K562 (cell line): ENCODE data around the gene RABEPK. TPM values are rescaled to one million over a fixed set of nuclear protein-coding genes. Genes with fewer than 3 reads are reported as not detected.

Experiments
- ARID2 ChIP-seq: fragments of 450-650 bp; IDR thresholded peaks from 2 replicates; pipeline ENCODE4 v1.6.1; 2017; ENCODE audit warnings: antibody characterized with exemption, mild to moderate bottlenecking
- CAMTA2 ChIP-seq: fragments of 250-450 bp; sonication (Bioruptor Pico); conservative IDR thresholded peaks from 2 replicates; pipeline ENCODE4 v1.5.1; 2022
- CBX5 ChIP-seq: IDR thresholded peaks from 2 replicates; pipeline ENCODE4 v1.6.1; 2014; ENCODE audit warnings: low read depth, borderline replicate concordance
- CHD4 ChIP-seq: fragments of 200-600 bp; sonication (generic); IDR thresholded peaks from 3 replicates; pipeline ENCODE4 v1.6.1; 2012; ENCODE audit warnings: low read depth, mild to moderate bottlenecking, mixed read lengths, low read length, inconsistent platforms; ENCODE audit not compliant: insufficient read depth, insufficient replicate concordance, poor library complexity, severe bottlenecking
- ELF4 ChIP-seq: fragments of 450-650 bp; formaldehyde crosslinking; IDR thresholded peaks from 2 replicates; pipeline ENCODE4 v1.4.0; 2022; ENCODE audit warnings: missing genetic modification characterization
- EWSR1 ChIP-seq: fragments of 450-650 bp; IDR thresholded peaks from 2 replicates; pipeline ENCODE4 v1.6.1; 2018; ENCODE audit warnings: borderline replicate concordance, mild to moderate bottlenecking, low read depth, moderate library complexity; ENCODE audit not compliant: partially characterized antibody
- HDAC2 ChIP-seq: fragments of 450-650 bp; IDR thresholded peaks from 2 replicates; pipeline ENCODE4 v1.6.1; 2016; ENCODE audit warnings: mild to moderate bottlenecking
- MAFG ChIP-seq: fragments of 450-650 bp; conservative IDR thresholded peaks from 2 replicates; pipeline ENCODE4 v1.6.1; 2016; ENCODE audit warnings: missing genetic modification characterization, missing compliant biosample characterization
- MAFK ChIP-seq: IDR thresholded peaks from 2 replicates; pipeline ENCODE4 v1.6.1; 2011; ENCODE audit warnings: low read length, improper control_type of control experiment
- RBM34 ChIP-seq: fragments of 200-400 bp; formaldehyde crosslinking; IDR thresholded peaks from 2 replicates; pipeline ENCODE4 v1.6.1; 2018; ENCODE audit warnings: low read length, borderline replicate concordance; ENCODE audit not compliant: insufficient read depth
- RFX5 ChIP-seq: IDR thresholded peaks from 2 replicates; pipeline ENCODE4 v1.6.1; 2011; ENCODE audit warnings: low read depth, mild to moderate bottlenecking, improper control_type of control experiment, low read length
- ZBTB1 ChIP-seq: sonication (generic); formaldehyde crosslinking; IDR thresholded peaks from 2 replicates; pipeline ENCODE4 v1.8.1; 2023; ENCODE audit warnings: missing genetic modification reagents, low read depth, mild to moderate bottlenecking, borderline replicate concordance
- ZNF197 ChIP-seq: fragments of 200-800 bp; sonication (Bioruptor generic); IDR thresholded peaks from 2 replicates; pipeline ENCODE4 v1.6.1; 2016; ENCODE audit warnings: low read depth, missing genetic modification characterization, missing compliant biosample characterization
- polyA plus RNA-seq, 8 experiments: library from polyadenylated mRNA; depleted of rRNA in 4 of 8; stranded (reverse) in 5 of 8; unstranded in 3 of 8; fragments of >200 nt; fragmentation: Nextera tagmentation in 2 of 8; fragmentation: Illumina TruSeq in 1 of 8; extraction: Ambion mirVana in 2 of 8; extraction: Trizol in 1 of 8; gene quantifications; 2 replicates each; pipeline versions ENCODE4 v1.2.1 to v1.2.3, GENCODE V29; 2011 to 2014; ENCODE audit warnings: inconsistent platforms in 1 of 8, missing spikeins in 1 of 8
- total RNA-seq, 7 experiments: library from RNA; depleted of rRNA in 6 of 7; stranded (reverse); fragments of >200 nt in 6 of 7; fragmentation: Illumina TruSeq in 2 of 7; extraction: Trizol in 2 of 7; gene quantifications; 2 replicates each; pipeline versions ENCODE4 v1.2.1 to v1.2.3, GENCODE V29; 2011 to 2021; ENCODE audit warnings: low replicate concordance in 1 of 7
- TF ChIP-seq, protein P1 (sequence below): fragments of 450-650 bp; IDR thresholded peaks from 2 replicates; pipeline ENCODE4 v1.6.1; 2014; ENCODE audit warnings: low read depth, mild to moderate bottlenecking, moderate library complexity, borderline replicate concordance
- TF ChIP-seq, protein P2 (sequence below): sonication (generic); formaldehyde crosslinking; IDR thresholded peaks from 2 replicates; pipeline ENCODE4 v1.8.1; 2022; ENCODE audit warnings: missing genetic modification reagents
- TF ChIP-seq, protein P3 (sequence below): fragments of 450-650 bp; IDR thresholded peaks from 2 replicates; pipeline ENCODE4 v1.7.1; 2018; ENCODE audit warnings: mild to moderate bottlenecking, low read depth; ENCODE audit not compliant: partially characterized antibody
- TF ChIP-seq, protein P4 (sequence below): fragments of 150-350 bp; IDR thresholded peaks from 2 replicates; pipeline ENCODE4 v1.6.1; 2014; ENCODE audit warnings: low read depth, mild to moderate bottlenecking, low read length, borderline replicate concordance

RABEPK gene
- total and polyA plus RNA-seq, 9 of the 15 experiments (the other 6 are each of a cell fraction or from before 2014, with no cell fraction given): 38.3 to 113 (median 52.8) TPM

DNA sequence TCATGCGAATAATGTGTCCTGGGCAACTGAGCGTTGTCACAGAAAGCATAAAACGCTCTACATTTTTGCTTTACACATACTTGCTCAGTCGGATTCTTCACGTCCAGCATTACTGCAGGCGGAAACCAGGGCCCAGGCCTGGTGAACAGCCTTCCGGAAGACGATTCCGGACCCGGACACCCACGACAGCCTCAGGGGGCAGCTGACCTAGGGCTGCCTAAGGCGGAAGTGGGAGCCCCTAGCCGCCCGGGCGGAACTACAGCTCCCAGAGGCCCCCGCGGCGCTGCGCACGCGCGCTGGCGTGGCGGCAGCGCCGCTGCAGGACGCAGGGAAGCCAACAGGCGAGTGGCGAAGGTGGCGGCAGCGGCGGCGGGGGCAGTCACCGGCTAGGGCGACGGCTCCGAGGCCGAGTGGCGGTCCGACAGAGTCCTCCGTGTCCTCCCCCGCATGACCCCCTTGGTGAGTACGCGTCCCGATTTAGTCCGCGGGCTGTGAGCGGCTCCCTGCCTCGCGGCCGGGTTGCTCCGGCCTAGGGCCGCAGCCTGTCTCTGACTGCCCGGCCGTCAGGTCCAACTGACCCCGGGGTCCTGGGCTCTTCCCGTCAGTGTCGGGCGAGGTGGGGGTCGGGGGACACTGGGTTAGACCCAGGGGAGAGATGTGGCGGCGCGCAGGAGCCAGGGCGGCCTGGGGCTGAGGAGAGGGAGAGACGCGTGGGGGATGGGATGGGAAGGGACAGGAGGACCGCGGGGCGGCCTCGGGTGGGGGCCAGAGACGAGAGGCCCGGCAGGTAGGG lies 61.4 kb downstream of the RABEPK start, which contains the start of gene GAPVD1 (continued):
- TF ChIP-seq CHD4 (no peak), HDAC2 (0 out of 2 replicates have a peak, but pooled peaks have one; percentile 37), RBM34 (no peak), MAFG (tag) (no peak), RFX5 (no peak), ZBTB1 (CRISPR knock-in tag) (no peak), CAMTA2 (CRISPR knock-in tag) (no peak), MAFK (no peak), CBX5 (no peak), ELF4 (CRISPR knock-in tag) (peak; percentile 56), EWSR1 (no peak), ARID2 (no peak), ZNF197 (no peak)
- TF ChIP-seq, protein P1, sequence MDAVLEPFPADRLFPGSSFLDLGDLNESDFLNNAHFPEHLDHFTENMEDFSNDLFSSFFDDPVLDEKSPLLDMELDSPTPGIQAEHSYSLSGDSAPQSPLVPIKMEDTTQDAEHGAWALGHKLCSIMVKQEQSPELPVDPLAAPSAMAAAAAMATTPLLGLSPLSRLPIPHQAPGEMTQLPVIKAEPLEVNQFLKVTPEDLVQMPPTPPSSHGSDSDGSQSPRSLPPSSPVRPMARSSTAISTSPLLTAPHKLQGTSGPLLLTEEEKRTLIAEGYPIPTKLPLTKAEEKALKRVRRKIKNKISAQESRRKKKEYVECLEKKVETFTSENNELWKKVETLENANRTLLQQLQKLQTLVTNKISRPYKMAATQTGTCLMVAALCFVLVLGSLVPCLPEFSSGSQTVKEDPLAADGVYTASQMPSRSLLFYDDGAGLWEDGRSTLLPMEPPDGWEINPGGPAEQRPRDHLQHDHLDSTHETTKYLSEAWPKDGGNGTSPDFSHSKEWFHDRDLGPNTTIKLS: peak; percentile 84
- TF ChIP-seq, protein P2, sequence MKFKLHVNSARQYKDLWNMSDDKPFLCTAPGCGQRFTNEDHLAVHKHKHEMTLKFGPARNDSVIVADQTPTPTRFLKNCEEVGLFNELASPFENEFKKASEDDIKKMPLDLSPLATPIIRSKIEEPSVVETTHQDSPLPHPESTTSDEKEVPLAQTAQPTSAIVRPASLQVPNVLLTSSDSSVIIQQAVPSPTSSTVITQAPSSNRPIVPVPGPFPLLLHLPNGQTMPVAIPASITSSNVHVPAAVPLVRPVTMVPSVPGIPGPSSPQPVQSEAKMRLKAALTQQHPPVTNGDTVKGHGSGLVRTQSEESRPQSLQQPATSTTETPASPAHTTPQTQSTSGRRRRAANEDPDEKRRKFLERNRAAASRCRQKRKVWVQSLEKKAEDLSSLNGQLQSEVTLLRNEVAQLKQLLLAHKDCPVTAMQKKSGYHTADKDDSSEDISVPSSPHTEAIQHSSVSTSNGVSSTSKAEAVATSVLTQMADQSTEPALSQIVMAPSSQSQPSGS: no peak
- TF ChIP-seq, protein P3, sequence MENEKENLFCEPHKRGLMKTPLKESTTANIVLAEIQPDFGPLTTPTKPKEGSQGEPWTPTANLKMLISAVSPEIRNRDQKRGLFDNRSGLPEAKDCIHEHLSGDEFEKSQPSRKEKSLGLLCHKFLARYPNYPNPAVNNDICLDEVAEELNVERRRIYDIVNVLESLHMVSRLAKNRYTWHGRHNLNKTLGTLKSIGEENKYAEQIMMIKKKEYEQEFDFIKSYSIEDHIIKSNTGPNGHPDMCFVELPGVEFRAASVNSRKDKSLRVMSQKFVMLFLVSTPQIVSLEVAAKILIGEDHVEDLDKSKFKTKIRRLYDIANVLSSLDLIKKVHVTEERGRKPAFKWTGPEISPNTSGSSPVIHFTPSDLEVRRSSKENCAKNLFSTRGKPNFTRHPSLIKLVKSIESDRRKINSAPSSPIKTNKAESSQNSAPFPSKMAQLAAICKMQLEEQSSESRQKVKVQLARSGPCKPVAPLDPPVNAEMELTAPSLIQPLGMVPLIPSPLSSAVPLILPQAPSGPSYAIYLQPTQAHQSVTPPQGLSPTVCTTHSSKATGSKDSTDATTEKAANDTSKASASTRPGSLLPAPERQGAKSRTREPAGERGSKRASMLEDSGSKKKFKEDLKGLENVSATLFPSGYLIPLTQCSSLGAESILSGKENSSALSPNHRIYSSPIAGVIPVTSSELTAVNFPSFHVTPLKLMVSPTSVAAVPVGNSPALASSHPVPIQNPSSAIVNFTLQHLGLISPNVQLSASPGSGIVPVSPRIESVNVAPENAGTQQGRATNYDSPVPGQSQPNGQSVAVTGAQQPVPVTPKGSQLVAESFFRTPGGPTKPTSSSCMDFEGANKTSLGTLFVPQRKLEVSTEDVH: peak; percentile 39
- TF ChIP-seq, protein P4, sequence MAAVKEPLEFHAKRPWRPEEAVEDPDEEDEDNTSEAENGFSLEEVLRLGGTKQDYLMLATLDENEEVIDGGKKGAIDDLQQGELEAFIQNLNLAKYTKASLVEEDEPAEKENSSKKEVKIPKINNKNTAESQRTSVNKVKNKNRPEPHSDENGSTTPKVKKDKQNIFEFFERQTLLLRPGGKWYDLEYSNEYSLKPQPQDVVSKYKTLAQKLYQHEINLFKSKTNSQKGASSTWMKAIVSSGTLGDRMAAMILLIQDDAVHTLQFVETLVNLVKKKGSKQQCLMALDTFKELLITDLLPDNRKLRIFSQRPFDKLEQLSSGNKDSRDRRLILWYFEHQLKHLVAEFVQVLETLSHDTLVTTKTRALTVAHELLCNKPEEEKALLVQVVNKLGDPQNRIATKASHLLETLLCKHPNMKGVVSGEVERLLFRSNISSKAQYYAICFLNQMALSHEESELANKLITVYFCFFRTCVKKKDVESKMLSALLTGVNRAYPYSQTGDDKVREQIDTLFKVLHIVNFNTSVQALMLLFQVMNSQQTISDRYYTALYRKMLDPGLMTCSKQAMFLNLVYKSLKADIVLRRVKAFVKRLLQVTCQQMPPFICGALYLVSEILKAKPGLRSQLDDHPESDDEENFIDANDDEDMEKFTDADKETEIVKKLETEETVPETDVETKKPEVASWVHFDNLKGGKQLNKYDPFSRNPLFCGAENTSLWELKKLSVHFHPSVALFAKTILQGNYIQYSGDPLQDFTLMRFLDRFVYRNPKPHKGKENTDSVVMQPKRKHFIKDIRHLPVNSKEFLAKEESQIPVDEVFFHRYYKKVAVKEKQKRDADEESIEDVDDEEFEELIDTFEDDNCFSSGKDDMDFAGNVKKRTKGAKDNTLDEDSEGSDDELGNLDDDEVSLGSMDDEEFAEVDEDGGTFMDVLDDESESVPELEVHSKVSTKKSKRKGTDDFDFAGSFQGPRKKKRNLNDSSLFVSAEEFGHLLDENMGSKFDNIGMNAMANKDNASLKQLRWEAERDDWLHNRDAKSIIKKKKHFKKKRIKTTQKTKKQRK: no peak
